Activated CD8-positive, alpha-beta T cell treated with anti-CD3 and anti-CD28 coated beads for 36 hours (primary cell): ENCODE data around the gene CELF6. TPM values are rescaled to one million over a fixed set of nuclear protein-coding genes. Genes with fewer than 3 reads are reported as not detected.

Source experiments
- ATAC-seq: fragments of 200-7000 bp; cut with Tn5 transposase; one replicate; pipeline ENCODE4 v1.10.0; 2021; ENCODE audit warnings: mild to moderate bottlenecking, moderate library complexity
- CTCF ChIA-PET: fragments of 350-600 bp; sonication (Branson Sonifier 250); formaldehyde crosslinking; loops from one replicate; lab custom pipeline; 2021; ENCODE audit warnings: antibody characterized with exemption; lab: Charles Lee
- POLR2A ChIA-PET: fragments of 350-600 bp; sonication (Branson Sonifier 250); formaldehyde crosslinking; loops from one replicate; lab custom pipeline; 2021; ENCODE audit warnings: antibody characterized with exemption; lab: Charles Lee
- DNase-seq: peaks from one replicate; pipeline ENCODE4 v3.0.0-alpha.2; 2020
- H3K27ac Mint-ChIP-seq: one replicate; pipeline ENCODE4 v1.8.0; 2021; ENCODE audit warnings: mild to moderate bottlenecking, mixed read lengths
- H3K27me3 Mint-ChIP-seq: one replicate; pipeline ENCODE4 v1.8.0; 2021; ENCODE audit warnings: mixed read lengths
- H3K36me3 Mint-ChIP-seq: one replicate; pipeline ENCODE4 v1.8.0; 2021; ENCODE audit warnings: low read depth, mixed read lengths
- H3K4me1 Mint-ChIP-seq: one replicate; pipeline ENCODE4 v1.8.0; 2021; ENCODE audit warnings: low read depth, mixed read lengths
- H3K4me3 Mint-ChIP-seq: one replicate; pipeline ENCODE4 v1.8.0; 2021; ENCODE audit warnings: mild to moderate bottlenecking, moderate library complexity, mixed read lengths
- H3K9me3 Mint-ChIP-seq: one replicate; pipeline ENCODE4 v1.8.0; 2021; ENCODE audit warnings: mixed read lengths
- intact Hi-C: fragments of 100-400 bp; cut with micrococcal nuclease; formaldehyde crosslinking; loops from one replicate; pipeline ENCODE4 v1.10.0; 2022
- total RNA-seq, 2 experiments: library from RNA; stranded (reverse); gene quantifications; one replicate each; pipeline ENCODE4 v1.2.3, GENCODE V29; 2021
- TF ChIP-seq, protein P1 (sequence below): fragments of 200-600 bp; IDR thresholded peaks from one replicate; pipeline ENCODE4 v1.8.0; 2022; ENCODE audit warnings: antibody characterized with exemption, mild to moderate bottlenecking

The CELF6 gene
- total RNA-seq, result under 1 TPM; 0.18 to 0.20 TPM

GRCh38 chr15:72319985-72320671 lies at the start of gene CELF6:
CELF6 (minus strand) TSS chr15:72320157; CDS start chr15:72319874, 283 bp downstream.
- POLR2A ChIA-PET, result interaction anchor here (0.6 to 1.0 kb wide), 4 partner anchors 16 to 379 kb away, joined by 3 to 5 read pairs (median 4); no protein-coding TSS in a partner anchor
- CTCF ChIA-PET, result interaction anchor here (1.0 to 1.8 kb wide), 2 partner anchors 7 to 164 kb away, joined by 4 to 5 read pairs; no protein-coding TSS in a partner anchor
- TF ChIP-seq, protein P1, sequence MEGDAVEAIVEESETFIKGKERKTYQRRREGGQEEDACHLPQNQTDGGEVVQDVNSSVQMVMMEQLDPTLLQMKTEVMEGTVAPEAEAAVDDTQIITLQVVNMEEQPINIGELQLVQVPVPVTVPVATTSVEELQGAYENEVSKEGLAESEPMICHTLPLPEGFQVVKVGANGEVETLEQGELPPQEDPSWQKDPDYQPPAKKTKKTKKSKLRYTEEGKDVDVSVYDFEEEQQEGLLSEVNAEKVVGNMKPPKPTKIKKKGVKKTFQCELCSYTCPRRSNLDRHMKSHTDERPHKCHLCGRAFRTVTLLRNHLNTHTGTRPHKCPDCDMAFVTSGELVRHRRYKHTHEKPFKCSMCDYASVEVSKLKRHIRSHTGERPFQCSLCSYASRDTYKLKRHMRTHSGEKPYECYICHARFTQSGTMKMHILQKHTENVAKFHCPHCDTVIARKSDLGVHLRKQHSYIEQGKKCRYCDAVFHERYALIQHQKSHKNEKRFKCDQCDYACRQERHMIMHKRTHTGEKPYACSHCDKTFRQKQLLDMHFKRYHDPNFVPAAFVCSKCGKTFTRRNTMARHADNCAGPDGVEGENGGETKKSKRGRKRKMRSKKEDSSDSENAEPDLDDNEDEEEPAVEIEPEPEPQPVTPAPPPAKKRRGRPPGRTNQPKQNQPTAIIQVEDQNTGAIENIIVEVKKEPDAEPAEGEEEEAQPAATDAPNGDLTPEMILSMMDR, result no peak
- Mint-ChIP-seq H3K9me3 (peaks cover 9% of the 10 kb centered on the region), H3K36me3 (peaks cover 12% of the 10 kb centered on the region), H3K27me3 (peaks cover 11% of the 10 kb centered on the region), H3K27ac (peak within 1 kb of the TSS; percentile 10), H3K4me1 (peaks cover 11% of the 10 kb centered on the region), H3K4me3 (peak within 1 kb of the TSS; percentile 73)
- DNase-seq, result peak; percentile 82
- peak; percentile 81 for ATAC-seq
- intact Hi-C loops, result no loop called here

- CTCF ChIA-PET, result interaction anchor here (0.9 kb wide), 1 partner anchor 16 kb away, joined by 3 read pairs; no protein-coding TSS in a partner anchor
- Mint-ChIP-seq H3K4me1 (peaks cover 32% of the 10 kb centered on the region), H3K9me3 (no peaks in the 10 kb centered on the region), H3K27ac (no peak overlapping the region), H3K36me3 (peaks cover 10% of the 10 kb centered on the region), H3K27me3 (no peaks in the 10 kb centered on the region), H3K4me3 (no peak overlapping the region)
- DNase-seq, result no peak
- TF ChIP-seq, protein P1, result no peak
- ATAC-seq, result no peak
- POLR2A ChIA-PET, result interaction anchor here (0.9 kb wide), 1 partner anchor 14 kb away, joined by 3 read pairs; no protein-coding TSS in a partner anchor
- intact Hi-C loops, result no loop called here
These were observed 48.9 kb upstream of the CELF6 start for GRCh38 chr15:72368899-72369298.

DNA sequence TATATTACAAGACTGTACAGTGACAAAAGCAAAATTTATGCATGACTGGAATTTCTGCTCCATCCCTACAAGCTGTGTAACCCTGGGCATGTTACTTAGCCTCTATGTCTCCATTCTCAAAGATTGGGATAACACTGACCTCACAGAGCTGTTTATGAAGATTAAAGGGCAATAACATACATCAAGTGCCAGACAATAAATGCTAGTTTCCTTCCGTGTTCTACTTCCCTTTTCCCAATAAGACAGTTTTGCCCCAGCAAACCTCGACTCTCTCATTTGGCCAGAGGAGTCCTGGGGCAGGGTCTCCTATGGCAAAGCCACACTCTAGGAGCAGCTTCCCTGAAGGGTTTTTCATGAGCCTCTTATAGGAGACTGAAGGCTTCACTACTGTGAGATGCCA lies 48.4 kb upstream of the CELF6 start:
- TF ChIP-seq, protein P1, result no peak
- POLR2A ChIA-PET, result interaction anchor here (0.9 to 2.6 kb wide), 3 partner anchors 8 to 14 kb away, joined by 3 to 17 read pairs (median 3); partner anchors contain the start of gene HEXA
- H3K4me3 Mint-ChIP-seq, result no peak overlapping the region
- H3K4me1 Mint-ChIP-seq, result peaks cover 29% of the 10 kb centered on the region
- H3K36me3 Mint-ChIP-seq, result peaks cover 10% of the 10 kb centered on the region
- H3K9me3 Mint-ChIP-seq, result no peaks in the 10 kb centered on the region
- ATAC-seq (no peak), DNase-seq (no peak)
- CTCF ChIA-PET, result no interaction called here
- no peak overlapping the region for H3K27ac Mint-ChIP-seq
- H3K27me3 Mint-ChIP-seq, result no peaks in the 10 kb centered on the region
- intact Hi-C loops, result no loop called here

GRCh38 chr15:72365844-72366243 lies 45.9 kb upstream of the CELF6 start:
- CTCF ChIA-PET, result interaction anchor here (1.3 kb wide), 1 partner anchor 53 kb away, joined by 3 read pairs; no protein-coding TSS in a partner anchor
- intact Hi-C loops, result no loop called here
- DNase-seq (peak; percentile 49), ATAC-seq (peak; percentile 88)
- TF ChIP-seq, protein P1, result no peak
- no peaks in the 10 kb centered on the region for H3K9me3 Mint-ChIP-seq
- no peaks in the 10 kb centered on the region for H3K27me3 Mint-ChIP-seq
- peaks cover 24% of the 10 kb centered on the region for H3K4me1 Mint-ChIP-seq
- POLR2A ChIA-PET, result interaction anchor here (1.1 to 2.6 kb wide), 2 partner anchors 8 to 10 kb away, joined by 4 to 17 read pairs; partner anchors contain the start of gene HEXA
- H3K4me3 Mint-ChIP-seq, result no peak overlapping the region
- H3K36me3 Mint-ChIP-seq, result peaks cover 10% of the 10 kb centered on the region
- H3K27ac Mint-ChIP-seq, result peak overlapping the region; percentile 39

DNA sequence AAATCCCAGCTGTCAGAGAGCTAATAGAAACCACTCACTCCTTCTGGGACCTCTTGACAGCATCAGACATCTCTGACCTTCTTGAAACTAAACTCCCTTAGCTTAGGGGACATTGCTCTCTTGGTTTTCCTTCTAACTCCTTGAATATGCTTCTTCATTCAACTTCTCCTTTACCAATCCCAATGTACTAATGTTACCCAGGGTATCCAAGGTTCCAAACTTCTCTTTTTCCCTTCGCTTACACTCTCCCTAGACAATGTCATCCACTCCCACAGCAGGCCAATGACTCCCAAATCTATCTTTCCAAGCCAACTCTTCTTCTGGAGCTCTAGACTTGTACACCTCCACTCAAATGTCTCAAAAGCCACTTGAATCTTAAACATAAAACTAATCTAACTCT lies 41.2 kb upstream of the CELF6 start:
- Mint-ChIP-seq H3K27me3 (no peaks in the 10 kb centered on the region), H3K9me3 (no peaks in the 10 kb centered on the region), H3K36me3 (peaks cover 2% of the 10 kb centered on the region), H3K27ac (no peak overlapping the region), H3K4me1 (peaks cover 18% of the 10 kb centered on the region), H3K4me3 (no peak overlapping the region)
- ATAC-seq (no peak), DNase-seq (no peak)
- intact Hi-C loops, result no loop called here
- CTCF ChIA-PET, result no interaction called here
- TF ChIP-seq, protein P1, result no peak
- POLR2A ChIA-PET, result no interaction called here
